Common myeloid progenitor, CD34-positive (primary cell): ENCODE data around the gene EMC7.
A peak's percentile ranks its signal among the peaks of the same experiment; 100 is the strongest.

Experiments
- CTCF ChIA-PET: fragments of 350-600 bp; sonication (Branson Sonifier 250); formaldehyde crosslinking; loops from one replicate; lab custom pipeline; 2021; ENCODE audit warnings: antibody characterized with exemption; lab: Charles Lee
- POLR2A ChIA-PET: fragments of 350-600 bp; sonication (Branson Sonifier 250); formaldehyde crosslinking; loops from one replicate; lab custom pipeline; 2021; ENCODE audit warnings: antibody characterized with exemption; lab: Charles Lee
- DNase-seq, 3 donors: peaks; one replicate each; pipeline versions ENCODE4 v3.0.0 to v3.0.0-alpha.2; 2013
- H3K27ac ChIP-seq, 2 experiments: 1 replicate in 1 of 2; 2 replicates in 1 of 2; pipeline ENCODE4 v1.7.0; 2013; ENCODE audit warnings: inconsistent platforms in 2 of 2, low read length in 2 of 2, mild to moderate bottlenecking in 2 of 2, low read depth in 1 of 2, moderate library complexity in 1 of 2; ENCODE audit not compliant: severe bottlenecking in 2 of 2, insufficient read depth in 1 of 2, poor library complexity in 1 of 2
- H3K27me3 ChIP-seq, 5 experiments: replicated peaks in 2 of 5; 1 replicate in 3 of 5; 2 replicates in 2 of 5; pipeline versions ENCODE4 v1.6.1 to v1.7.0; 2013; ENCODE audit warnings: low read length in 4 of 5, mild to moderate bottlenecking in 2 of 5, moderate library complexity in 2 of 5, inconsistent platforms in 1 of 5; ENCODE audit not compliant: insufficient read depth in 5 of 5, control insufficient read depth in 4 of 5
- H3K36me3 ChIP-seq, 4 experiments: 1 replicate in 2 of 4; 2 replicates in 2 of 4; pipeline versions ENCODE4 v1.6.1 to v1.7.0; 2013; ENCODE audit warnings: low read length in 3 of 4, control low read depth in 1 of 4, mild to moderate bottlenecking in 1 of 4; ENCODE audit not compliant: control insufficient read depth in 4 of 4, insufficient read depth in 4 of 4
- H3K4me1 ChIP-seq, 4 experiments: 1 replicate in 3 of 4; 2 replicates in 1 of 4; pipeline versions ENCODE4 v1.6.1 to v1.7.1; 2013; ENCODE audit warnings: low read length in 3 of 4, mild to moderate bottlenecking in 3 of 4, control low read depth in 1 of 4, inconsistent platforms in 1 of 4, moderate library complexity in 1 of 4; ENCODE audit not compliant: control insufficient read depth in 4 of 4, insufficient read depth in 4 of 4; ENCODE audit errors: control extremely low read depth in 1 of 4
- H3K4me3 ChIP-seq, 7 experiments: 1 replicate in 4 of 7; 2 replicates in 3 of 7; pipeline versions ENCODE4 v1.5.1 to v1.7.0; 2013; ENCODE audit warnings: mild to moderate bottlenecking in 7 of 7, low read length in 6 of 7, moderate library complexity in 6 of 7, inconsistent platforms in 2 of 7, low read depth in 2 of 7, control low read depth in 1 of 7; ENCODE audit not compliant: insufficient read depth in 4 of 7, control insufficient read depth in 1 of 7; ENCODE audit errors: extremely low read depth in 1 of 7
- H3K9me3 ChIP-seq, 5 experiments: 1 replicate in 4 of 5; 2 replicates in 1 of 5; pipeline versions ENCODE4 v1.6.1 to v1.7.1; 2013; ENCODE audit warnings: low read length in 4 of 5, mild to moderate bottlenecking in 2 of 5, inconsistent platforms in 1 of 5, low read depth in 1 of 5, moderate library complexity in 1 of 5; ENCODE audit not compliant: control insufficient read depth in 4 of 5, insufficient read depth in 2 of 5; ENCODE audit errors: control extremely low read depth in 1 of 5
- WGBS: methylation state at CpG from one replicate; pipeline ENCODE4 v1.1.5; 2013; ENCODE audit not compliant: insufficient coverage; 5-methylcytosine and 5-hydroxymethylcytosine counted together

Gene EMC7

DNA sequence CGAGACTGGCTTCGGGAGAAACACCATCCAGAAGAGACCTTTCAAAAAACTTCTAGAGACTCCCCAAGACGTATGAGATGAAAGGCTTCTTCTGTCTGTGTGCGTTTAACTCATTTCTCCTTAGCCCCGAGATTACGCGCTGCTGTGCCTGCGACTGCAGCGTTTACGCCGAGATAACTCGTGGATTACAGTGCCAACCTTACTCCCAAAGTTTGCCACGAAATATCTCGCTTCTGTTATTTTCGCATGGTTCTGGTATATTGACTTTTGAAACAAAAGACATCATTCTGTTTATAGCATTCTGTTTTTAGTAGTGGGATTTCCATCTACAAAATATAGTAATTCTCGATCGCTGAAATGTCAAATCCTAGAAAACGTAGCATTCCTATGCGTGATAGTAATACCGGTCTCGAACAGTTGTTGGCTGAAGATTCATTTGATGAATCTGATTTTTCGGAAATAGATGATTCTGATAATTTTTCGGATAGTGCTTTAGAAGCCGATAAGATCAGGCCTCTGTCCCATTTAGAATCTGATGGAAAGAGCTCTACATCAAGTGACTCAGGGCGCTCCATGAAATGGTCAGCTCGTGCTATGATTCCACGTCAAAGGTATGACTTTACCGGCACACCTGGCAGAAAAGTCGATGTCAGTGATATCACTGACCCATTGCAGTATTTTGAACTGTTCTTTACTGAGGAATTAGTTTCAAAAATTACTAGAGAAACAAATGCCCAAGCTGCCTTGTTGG is 688 bp upstream of the EMC7 start:
- POLR2A ChIA-PET, result interaction anchor here (1.0 to 1.1 kb wide), 2 partner anchors 107 to 235 kb away, joined by 4 to 8 read pairs; partner anchors contain the start of genes KATNBL1 and SLC12A6
- CTCF ChIA-PET, result interaction anchor here (0.8 to 1.3 kb wide), 3 partner anchors 9 to 107 kb away, joined by 3 to 4 read pairs (median 4); partner anchors contain the start of gene KATNBL1
- 39% methylated on average over 22 of the region's 29 CpGs for WGBS

DNA sequence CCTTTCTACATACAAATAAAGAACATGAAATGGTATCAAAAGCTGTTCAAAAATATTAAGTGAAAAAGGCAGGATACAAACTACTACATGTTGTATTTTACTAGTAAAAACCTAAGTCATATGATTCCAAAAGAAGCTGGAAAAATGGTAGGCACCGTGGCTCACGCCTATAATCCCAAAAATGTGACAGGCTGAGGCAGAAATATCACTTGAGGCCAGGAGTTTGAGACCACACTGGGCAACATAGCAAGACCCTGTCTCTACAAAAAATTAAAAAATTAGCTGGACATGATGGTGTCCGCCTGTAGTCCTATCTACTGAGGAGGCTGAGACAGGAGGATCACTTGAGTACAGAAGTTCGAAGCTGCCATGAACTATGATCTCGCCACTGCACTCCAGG is 1.7 kb downstream of the EMC7 start:
- 100% methylated on average over 4 of the region's 5 CpGs for WGBS
- POLR2A ChIA-PET, result no interaction called here
- H3K27ac ChIP-seq, result peak overlapping the region in 1 of 2 experiments; percentile 93
- CTCF ChIA-PET, result interaction anchor here (0.5 to 2.3 kb wide), 4 partner anchors 10 to 258 kb away, joined by 3 to 5 read pairs (median 3); no protein-coding TSS in a partner anchor
- H3K9me3 ChIP-seq, result no peaks in the 10 kb centered on the region
- no peak for DNase-seq
- H3K4me1 ChIP-seq, result peaks cover 14 to 24% (median 18%) of the 10 kb centered on the region in 4 experiments
- H3K36me3 ChIP-seq, result peaks cover 0 to 9% (median 4%) of the 10 kb centered on the region in 4 experiments
- peak overlapping the region in 2 of 7 experiments; percentile 28 to 92 for H3K4me3 ChIP-seq
- no peaks in the 10 kb centered on the region for H3K27me3 ChIP-seq

More for the DNA sequence above, 688 bp upstream of the EMC7 start:
- Histone ChIP-seq H3K27me3 (no peaks in the 10 kb centered on the region), H3K4me1 (peaks cover 14 to 24% (median 18%) of the 10 kb centered on the region in 4 experiments), H3K9me3 (no peaks in the 10 kb centered on the region), H3K36me3 (peaks cover 0 to 7% (median 1%) of the 10 kb centered on the region in 4 experiments), H3K4me3 (peak overlapping the region; percentile 73 to 100 (median 96)), H3K27ac (peak overlapping the region; percentile 84 to 93)
- DNase-seq, result no peak

DNA sequence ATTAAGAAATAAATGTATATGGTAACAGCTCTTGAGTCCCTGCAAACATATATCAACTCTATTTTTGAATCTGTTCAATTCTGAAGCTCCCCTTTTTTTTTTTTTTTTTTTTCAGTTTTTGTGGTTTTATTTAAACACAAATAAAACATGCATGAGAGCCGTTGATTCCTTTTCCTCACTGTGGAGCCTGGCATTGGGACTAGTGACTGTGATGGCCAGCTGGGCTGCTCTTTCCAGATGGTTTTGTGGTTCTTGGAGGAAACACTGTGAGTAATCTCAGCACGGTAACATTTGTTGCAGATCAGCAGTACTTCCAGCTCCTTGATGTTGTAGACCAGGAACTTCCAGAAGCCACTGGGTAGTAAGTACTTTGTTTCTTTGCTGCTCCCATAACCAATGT is 15.9 kb downstream of the EMC7 start:
- peaks cover 15 to 55% (median 26%) of the 10 kb centered on the region in 4 experiments for H3K36me3 ChIP-seq
- DNase-seq, result no peak
- H3K9me3 ChIP-seq, result no peaks in the 10 kb centered on the region
- ChIA-PET POLR2A (no interaction called here), CTCF (interaction anchor here (0.6 to 1.3 kb wide), 3 partner anchors 9 to 425 kb away, joined by 3 to 5 read pairs (median 3); no protein-coding TSS in a partner anchor)
- 91% methylated on average over 1 of the region's 2 CpGs for WGBS
- no peak overlapping the region for H3K27ac ChIP-seq
- H3K4me3 ChIP-seq, result no peak overlapping the region
- H3K4me1 ChIP-seq, result no peaks in the 10 kb centered on the region
- no peaks in the 10 kb centered on the region for H3K27me3 ChIP-seq

DNA sequence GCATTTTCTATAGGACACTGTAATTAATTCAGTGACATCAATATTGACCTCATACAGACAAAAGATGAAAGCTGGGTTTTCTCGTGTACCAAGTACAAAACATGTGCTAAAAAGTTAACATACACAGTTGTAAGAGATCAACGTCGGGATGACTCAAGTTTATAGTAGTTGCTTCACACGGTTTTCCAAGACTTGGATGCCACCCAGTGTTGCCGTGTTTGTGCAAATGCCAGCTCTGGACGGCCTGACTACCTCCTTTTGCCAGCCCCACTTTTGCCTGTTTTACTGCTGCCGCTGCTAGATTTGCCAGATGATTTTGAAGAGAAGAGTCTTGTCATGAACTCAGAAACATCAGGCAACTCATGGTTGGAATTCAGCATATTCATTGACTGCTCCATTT is 17.6 kb downstream of the EMC7 start:
- Histone ChIP-seq H3K4me3 (no peak overlapping the region), H3K4me1 (no peaks in the 10 kb centered on the region), H3K27me3 (no peaks in the 10 kb centered on the region), H3K9me3 (no peaks in the 10 kb centered on the region), H3K27ac (no peak overlapping the region), H3K36me3 (peaks cover 15 to 44% (median 25%) of the 10 kb centered on the region in 4 experiments)
- DNase-seq, result no peak
- CTCF ChIA-PET, result interaction anchor here (1.2 kb wide), 1 partner anchor 95 kb away, joined by 4 read pairs; no protein-coding TSS in a partner anchor
- POLR2A ChIA-PET, result no interaction called here
- WGBS, result 98% methylated on average over 7 of the region's 7 CpGs

DNA sequence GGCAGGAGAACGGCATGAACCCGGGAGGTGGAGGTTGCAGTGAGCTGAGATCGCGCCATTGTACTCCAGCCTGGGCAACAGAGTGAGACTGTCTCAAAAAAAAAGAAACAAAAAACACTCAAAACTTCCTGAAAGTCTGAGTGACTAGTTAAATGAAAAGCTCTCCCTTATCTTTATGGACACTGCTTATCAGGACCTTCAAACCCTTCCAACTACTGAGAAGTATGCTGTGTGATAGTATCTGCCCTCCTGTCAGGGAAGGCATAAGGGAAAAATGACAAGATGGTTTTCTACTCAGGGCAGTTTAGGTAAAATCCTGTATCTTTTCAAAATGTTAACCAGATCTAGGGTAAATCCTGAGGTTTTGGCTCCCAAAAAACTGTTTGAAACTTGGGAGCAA is 21.8 kb downstream of the EMC7 start:
- WGBS, result 93% methylated on average over 3 of the region's 4 CpGs
- no peaks in the 10 kb centered on the region for H3K27me3 ChIP-seq
- no peak for DNase-seq
- no peaks in the 10 kb centered on the region for H3K9me3 ChIP-seq
- ChIA-PET POLR2A (no interaction called here), CTCF (no interaction called here)
- peaks cover 0 to 12% (median 5%) of the 10 kb centered on the region in 4 experiments for H3K36me3 ChIP-seq
- H3K4me1 ChIP-seq, result no peaks in the 10 kb centered on the region
- H3K4me3 ChIP-seq, result no peak overlapping the region
- no peak overlapping the region for H3K27ac ChIP-seq

DNA sequence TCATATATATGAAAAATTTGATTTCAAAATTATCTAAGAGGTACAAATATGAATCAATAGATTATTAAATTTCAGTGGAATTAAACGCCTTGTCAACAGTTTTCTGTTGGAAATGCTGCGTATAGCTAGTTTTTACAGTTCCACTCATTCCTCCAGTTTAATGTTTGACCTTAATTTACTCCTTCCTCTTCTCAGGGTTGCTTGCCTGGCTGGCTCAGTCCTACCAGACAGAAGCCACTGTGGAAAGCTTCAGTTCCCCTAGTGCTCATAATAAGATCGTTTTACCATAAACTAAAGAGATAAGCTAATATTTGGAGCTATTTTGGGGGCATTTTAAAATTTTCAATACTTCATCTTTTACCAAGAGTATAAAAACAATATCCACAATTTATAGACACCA is 22.8 kb downstream of the EMC7 start:
- CTCF ChIA-PET, result no interaction called here
- 100% methylated on average over 2 of the region's 3 CpGs for WGBS

DNA sequence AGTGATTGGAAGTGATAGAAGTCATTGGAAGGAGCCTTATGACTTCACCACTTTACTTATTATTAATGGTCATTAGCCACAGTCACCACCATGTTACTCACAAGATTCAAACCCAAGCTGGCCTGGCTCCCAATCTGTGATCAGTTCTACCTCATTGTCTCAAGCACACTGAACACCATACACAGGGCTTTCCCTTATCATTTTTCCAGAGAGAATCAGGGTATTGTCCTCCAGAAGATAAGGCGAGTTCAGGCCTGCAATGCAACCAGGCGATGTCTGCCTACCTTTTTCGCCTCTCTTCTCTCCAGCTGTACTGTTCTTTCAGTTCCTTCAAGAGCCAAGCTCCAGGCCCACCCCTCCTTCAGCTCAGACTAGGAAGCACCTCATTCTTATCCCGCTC is 24.9 kb downstream of the EMC7 start:
- CTCF ChIA-PET, result interaction anchor here (1.0 to 1.5 kb wide), 3 partner anchors 9 to 15 kb away, joined by 3 to 5 read pairs (median 4); no protein-coding TSS in a partner anchor
- POLR2A ChIA-PET, result no interaction called here
- no peaks in the 10 kb centered on the region for H3K36me3 ChIP-seq

More for the DNA sequence above, 22.8 kb downstream of the EMC7 start:
- no peak overlapping the region for H3K27ac ChIP-seq
- H3K27me3 ChIP-seq, result no peaks in the 10 kb centered on the region
- H3K4me1 ChIP-seq, result no peaks in the 10 kb centered on the region
- POLR2A ChIA-PET, result no interaction called here
- DNase-seq, result no peak
- peaks cover 0 to 4% (median 0%) of the 10 kb centered on the region in 5 experiments for H3K9me3 ChIP-seq
- peaks cover 0 to 8% (median 0%) of the 10 kb centered on the region in 4 experiments for H3K36me3 ChIP-seq
- H3K4me3 ChIP-seq, result no peak overlapping the region

More for the DNA sequence above, 24.9 kb downstream of the EMC7 start:
- H3K9me3 ChIP-seq, result peaks cover 0 to 4% (median 0%) of the 10 kb centered on the region in 5 experiments
- H3K27me3 ChIP-seq, result no peaks in the 10 kb centered on the region
- DNase-seq, result no peak
- WGBS, result 98% methylated on average over 4 of the region's 4 CpGs
- H3K27ac ChIP-seq, result no peak overlapping the region
- no peak overlapping the region for H3K4me3 ChIP-seq
- no peaks in the 10 kb centered on the region for H3K4me1 ChIP-seq
